ENCODE data around the gene CCNJ. TPM values are rescaled to one million over a fixed set of nuclear protein-coding genes. Genes with fewer than 3 reads are reported as not detected.

The CCNJ gene
- total and polyA plus RNA-seq, 2 of the 13 experiments (the other 11 are each of a cell fraction or from before 2014, with no cell fraction given): 14.1 to 21.5 TPM

DNA sequence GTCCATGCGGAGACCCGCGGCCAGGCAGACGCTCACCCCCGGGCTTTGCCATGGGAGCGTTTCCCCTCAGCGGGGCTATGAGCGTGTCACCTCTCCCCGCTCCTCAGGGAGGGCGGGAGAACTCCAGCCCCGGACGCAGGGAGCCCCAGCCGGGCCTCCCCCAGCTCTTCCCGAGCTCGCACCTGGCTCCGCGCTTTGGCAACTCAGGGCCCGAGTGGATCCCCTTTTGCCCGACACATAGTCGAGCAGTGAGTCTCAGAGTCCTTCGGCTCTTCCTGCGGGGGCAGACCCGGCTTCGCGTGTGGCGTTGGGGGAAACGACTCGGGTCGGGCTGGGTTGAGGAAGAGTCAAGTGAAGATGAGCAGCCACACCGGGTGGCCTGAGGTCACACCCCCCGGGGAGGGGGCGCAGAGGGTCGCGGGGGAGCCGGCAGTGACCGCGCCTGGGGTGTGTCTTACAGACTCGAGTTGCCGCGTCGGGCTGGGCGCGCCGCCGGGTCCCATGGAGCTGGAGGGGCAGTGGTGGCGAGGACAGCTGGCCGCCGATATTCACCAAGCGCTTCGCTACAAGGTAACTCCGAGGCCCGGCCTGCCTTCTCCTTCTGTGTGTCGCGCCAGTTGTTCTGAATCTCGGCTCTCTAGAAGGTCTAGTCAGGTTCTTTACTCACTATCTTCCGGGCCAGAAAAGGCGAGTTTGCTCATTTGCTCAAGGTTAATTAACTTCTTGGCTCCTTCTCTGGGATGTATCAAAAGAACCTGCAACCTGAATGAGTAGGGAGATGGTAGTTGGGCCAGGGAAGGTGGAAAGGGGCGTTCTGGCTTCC, 721 bp downstream of the CCNJ start (continued):
- TF ChIP-seq, protein P1, sequence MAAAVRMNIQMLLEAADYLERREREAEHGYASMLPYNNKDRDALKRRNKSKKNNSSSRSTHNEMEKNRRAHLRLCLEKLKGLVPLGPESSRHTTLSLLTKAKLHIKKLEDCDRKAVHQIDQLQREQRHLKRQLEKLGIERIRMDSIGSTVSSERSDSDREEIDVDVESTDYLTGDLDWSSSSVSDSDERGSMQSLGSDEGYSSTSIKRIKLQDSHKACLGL (CRISPR knock-in tag; IDR thresholded peaks at IDR 0.05): 0 out of 2 replicates have a peak, but pooled peaks have one; percentile 13
- TF ChIP-seq, protein P2, sequence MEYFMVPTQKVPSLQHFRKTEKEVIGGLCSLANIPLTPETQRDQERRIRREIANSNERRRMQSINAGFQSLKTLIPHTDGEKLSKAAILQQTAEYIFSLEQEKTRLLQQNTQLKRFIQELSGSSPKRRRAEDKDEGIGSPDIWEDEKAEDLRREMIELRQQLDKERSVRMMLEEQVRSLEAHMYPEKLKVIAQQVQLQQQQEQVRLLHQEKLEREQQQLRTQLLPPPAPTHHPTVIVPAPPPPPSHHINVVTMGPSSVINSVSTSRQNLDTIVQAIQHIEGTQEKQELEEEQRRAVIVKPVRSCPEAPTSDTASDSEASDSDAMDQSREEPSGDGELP (IDR thresholded peaks at IDR 0.05; ENCODE audit: borderline replicate concordance, low read depth): peak; percentile 19; the same call in 1 of the 2 replicates
- TF ChIP-seq, protein P3, sequence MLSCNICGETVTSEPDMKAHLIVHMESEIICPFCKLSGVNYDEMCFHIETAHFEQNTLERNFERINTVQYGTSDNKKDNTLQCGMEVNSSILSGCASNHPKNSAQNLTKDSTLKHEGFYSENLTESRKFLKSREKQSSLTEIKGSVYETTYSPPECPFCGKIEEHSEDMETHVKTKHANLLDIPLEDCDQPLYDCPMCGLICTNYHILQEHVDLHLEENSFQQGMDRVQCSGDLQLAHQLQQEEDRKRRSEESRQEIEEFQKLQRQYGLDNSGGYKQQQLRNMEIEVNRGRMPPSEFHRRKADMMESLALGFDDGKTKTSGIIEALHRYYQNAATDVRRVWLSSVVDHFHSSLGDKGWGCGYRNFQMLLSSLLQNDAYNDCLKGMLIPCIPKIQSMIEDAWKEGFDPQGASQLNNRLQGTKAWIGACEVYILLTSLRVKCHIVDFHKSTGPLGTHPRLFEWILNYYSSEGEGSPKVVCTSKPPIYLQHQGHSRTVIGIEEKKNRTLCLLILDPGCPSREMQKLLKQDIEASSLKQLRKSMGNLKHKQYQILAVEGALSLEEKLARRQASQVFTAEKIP (CRISPR knock-in tag; IDR thresholded peaks at IDR 0.05; ENCODE audit: borderline replicate concordance): no peak
- TF ChIP-seq ZNF552 (CRISPR knock-in tag; IDR thresholded peaks at IDR 0.05; ENCODE audit: borderline replicate concordance) (no peak), AGO1 (IDR thresholded peaks at IDR 0.05; ENCODE audit: low read depth, low read length, poor library complexity, severe bottlenecking) (peak; percentile 20), RBM22 (optimal IDR thresholded peaks at IDR 0.05; ENCODE audit: low read length) (peak; percentile 42), CBX5 (CRISPR knock-in tag; IDR thresholded peaks at IDR 0.05; ENCODE audit: borderline replicate concordance) (no peak), ZNF564 (CRISPR knock-in tag; IDR thresholded peaks at IDR 0.05) (no peak), KMT2A (CRISPR knock-in tag; IDR thresholded peaks at IDR 0.05) (peak; percentile 37; the same call in 1 of the 2 replicates)
- TF ChIP-seq, protein P4, sequence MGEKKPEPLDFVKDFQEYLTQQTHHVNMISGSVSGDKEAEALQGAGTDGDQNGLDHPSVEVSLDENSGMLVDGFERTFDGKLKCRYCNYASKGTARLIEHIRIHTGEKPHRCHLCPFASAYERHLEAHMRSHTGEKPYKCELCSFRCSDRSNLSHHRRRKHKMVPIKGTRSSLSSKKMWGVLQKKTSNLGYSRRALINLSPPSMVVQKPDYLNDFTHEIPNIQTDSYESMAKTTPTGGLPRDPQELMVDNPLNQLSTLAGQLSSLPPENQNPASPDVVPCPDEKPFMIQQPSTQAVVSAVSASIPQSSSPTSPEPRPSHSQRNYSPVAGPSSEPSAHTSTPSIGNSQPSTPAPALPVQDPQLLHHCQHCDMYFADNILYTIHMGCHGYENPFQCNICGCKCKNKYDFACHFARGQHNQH (CRISPR knock-in tag; IDR thresholded peaks at IDR 0.05): no peak
- TF ChIP-seq, protein P5, sequence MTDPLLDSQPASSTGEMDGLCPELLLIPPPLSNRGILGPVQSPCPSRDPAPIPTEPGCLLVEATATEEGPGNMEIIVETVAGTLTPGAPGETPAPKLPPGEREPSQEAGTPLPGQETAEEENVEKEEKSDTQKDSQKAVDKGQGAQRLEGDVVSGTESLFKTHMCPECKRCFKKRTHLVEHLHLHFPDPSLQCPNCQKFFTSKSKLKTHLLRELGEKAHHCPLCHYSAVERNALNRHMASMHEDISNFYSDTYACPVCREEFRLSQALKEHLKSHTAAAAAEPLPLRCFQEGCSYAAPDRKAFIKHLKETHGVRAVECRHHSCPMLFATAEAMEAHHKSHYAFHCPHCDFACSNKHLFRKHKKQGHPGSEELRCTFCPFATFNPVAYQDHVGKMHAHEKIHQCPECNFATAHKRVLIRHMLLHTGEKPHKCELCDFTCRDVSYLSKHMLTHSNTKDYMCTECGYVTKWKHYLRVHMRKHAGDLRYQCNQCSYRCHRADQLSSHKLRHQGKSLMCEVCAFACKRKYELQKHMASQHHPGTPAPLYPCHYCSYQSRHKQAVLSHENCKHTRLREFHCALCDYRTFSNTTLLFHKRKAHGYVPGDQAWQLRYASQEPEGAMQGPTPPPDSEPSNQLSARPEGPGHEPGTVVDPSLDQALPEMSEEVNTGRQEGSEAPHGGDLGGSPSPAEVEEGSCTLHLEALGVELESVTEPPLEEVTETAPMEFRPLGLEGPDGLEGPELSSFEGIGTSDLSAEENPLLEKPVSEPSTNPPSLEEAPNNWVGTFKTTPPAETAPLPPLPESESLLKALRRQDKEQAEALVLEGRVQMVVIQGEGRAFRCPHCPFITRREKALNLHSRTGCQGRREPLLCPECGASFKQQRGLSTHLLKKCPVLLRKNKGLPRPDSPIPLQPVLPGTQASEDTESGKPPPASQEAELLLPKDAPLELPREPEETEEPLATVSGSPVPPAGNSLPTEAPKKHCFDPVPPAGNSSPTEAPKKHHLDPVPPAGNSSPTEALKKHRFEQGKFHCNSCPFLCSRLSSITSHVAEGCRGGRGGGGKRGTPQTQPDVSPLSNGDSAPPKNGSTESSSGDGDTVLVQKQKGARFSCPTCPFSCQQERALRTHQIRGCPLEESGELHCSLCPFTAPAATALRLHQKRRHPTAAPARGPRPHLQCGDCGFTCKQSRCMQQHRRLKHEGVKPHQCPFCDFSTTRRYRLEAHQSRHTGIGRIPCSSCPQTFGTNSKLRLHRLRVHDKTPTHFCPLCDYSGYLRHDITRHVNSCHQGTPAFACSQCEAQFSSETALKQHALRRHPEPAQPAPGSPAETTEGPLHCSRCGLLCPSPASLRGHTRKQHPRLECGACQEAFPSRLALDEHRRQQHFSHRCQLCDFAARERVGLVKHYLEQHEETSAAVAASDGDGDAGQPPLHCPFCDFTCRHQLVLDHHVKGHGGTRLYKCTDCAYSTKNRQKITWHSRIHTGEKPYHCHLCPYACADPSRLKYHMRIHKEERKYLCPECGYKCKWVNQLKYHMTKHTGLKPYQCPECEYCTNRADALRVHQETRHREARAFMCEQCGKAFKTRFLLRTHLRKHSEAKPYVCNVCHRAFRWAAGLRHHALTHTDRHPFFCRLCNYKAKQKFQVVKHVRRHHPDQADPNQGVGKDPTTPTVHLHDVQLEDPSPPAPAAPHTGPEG (CRISPR knock-in tag; IDR thresholded peaks at IDR 0.05): no peak
- TF ChIP-seq, protein P6, sequence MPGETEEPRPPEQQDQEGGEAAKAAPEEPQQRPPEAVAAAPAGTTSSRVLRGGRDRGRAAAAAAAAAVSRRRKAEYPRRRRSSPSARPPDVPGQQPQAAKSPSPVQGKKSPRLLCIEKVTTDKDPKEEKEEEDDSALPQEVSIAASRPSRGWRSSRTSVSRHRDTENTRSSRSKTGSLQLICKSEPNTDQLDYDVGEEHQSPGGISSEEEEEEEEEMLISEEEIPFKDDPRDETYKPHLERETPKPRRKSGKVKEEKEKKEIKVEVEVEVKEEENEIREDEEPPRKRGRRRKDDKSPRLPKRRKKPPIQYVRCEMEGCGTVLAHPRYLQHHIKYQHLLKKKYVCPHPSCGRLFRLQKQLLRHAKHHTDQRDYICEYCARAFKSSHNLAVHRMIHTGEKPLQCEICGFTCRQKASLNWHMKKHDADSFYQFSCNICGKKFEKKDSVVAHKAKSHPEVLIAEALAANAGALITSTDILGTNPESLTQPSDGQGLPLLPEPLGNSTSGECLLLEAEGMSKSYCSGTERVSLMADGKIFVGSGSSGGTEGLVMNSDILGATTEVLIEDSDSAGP (CRISPR knock-in tag; IDR thresholded peaks at IDR 0.05; ENCODE audit: borderline replicate concordance): peak; percentile 60; the same call in 1 of the 2 replicates

All from HepG2 (cell line).